Right lobe of liver (tissue), 6 donors: Measurements from ENCODE around the gene BRK1. TPM values are rescaled to one million over a fixed set of nuclear protein-coding genes. Genes with fewer than 3 reads are reported as not detected.
"Not testable (repeated sequence)": the region's sequence is repeated elsewhere in the genome, so short reads cannot be mapped to it uniquely, and the experiment has no call there.

ENCODE experiments used
- ATAC-seq, 4 donors: fragments of 200-7000 bp; cut with Tn5 transposase; one replicate each; pipeline ENCODE4 v1.9.1; 2020; ENCODE audit warnings: mild to moderate bottlenecking in 4 of 4, moderate library complexity in 4 of 4
- DNase-seq, 3 donors: peaks; one replicate each; pipeline ENCODE4 v3.0.0-alpha.2; 2020
- H3K27ac ChIP-seq, 3 donors: fragments of 200-600 bp; one replicate each; pipeline ENCODE4 v1.8.0; 2022
- H3K27me3 ChIP-seq, 2 donors: fragments of 200-600 bp; one replicate each; pipeline ENCODE4 v1.8.0; 2022
- H3K36me3 ChIP-seq, 4 donors: fragments of 200-600 bp; sonication (generic) in 1 of 4; one replicate each; pipeline versions ENCODE4 v1.5.1 to v1.8.0; 2017 to 2022; ENCODE audit warnings: control low read depth in 1 of 4
- H3K4me1 ChIP-seq, 4 donors: fragments of 200-600 bp; sonication (generic) in 1 of 4; one replicate each; pipeline versions ENCODE4 v1.5.1 to v1.8.0; 2017 to 2022; ENCODE audit warnings: control low read depth in 1 of 4
- H3K4me3 ChIP-seq, 3 donors: fragments of 200-600 bp; one replicate each; pipeline ENCODE4 v1.8.0; 2022
- H3K9me3 ChIP-seq, 4 donors: fragments of 200-600 bp; sonication (generic) in 1 of 4; one replicate each; pipeline versions ENCODE4 v1.5.1 to v1.8.0; 2017 to 2022; ENCODE audit warnings: control low read depth in 1 of 4
- POLR2A ChIP-seq: fragments of 450-650 bp; IDR thresholded peaks from one replicate; pipeline ENCODE4 v1.6.1; 2017; ENCODE audit warnings: antibody characterized with exemption, mild to moderate bottlenecking
- WGBS: methylation state at CpG from one replicate; pipeline ENCODE4 v1.1.6; 2018; ENCODE audit warnings: low coverage, low lambda C conversion rate; ENCODE audit not compliant: insufficient coverage; ENCODE audit errors: missing lambda C conversion rate; 5-methylcytosine and 5-hydroxymethylcytosine counted together
- intact Hi-C, 2 donors: fragments of 100-400 bp; cut with DNase I; formaldehyde crosslinking; loops; one replicate each; pipeline versions ENCODE4 v1.11.2 to v1.14.1; 2022
- long read RNA-seq: library from polyadenylated mRNA; unstranded; transcript quantifications from one replicate; pipeline ENCODE4 v2.0.0, GENCODE V29; 2019
- total RNA-seq, 6 experiments: library from RNA; depleted of rRNA in 2 of 6; stranded (reverse); fragments of >200 nt in 2 of 6; fragmentation: NEBNext Ultra II Directional in 3 of 6; extraction: Animal tissue kit (Norgen Biotek cat#: 25700) in 3 of 6; gene quantifications; one replicate each; pipeline versions ENCODE4 v1.1.0 to v1.2.4, GENCODE V29; 2016 to 2023
- TF ChIP-seq, protein P1 (sequence below), 4 donors: fragments of 200-600 bp in 3 of 4; fragments of 450-650 bp in 1 of 4; IDR thresholded peaks; one replicate each; pipeline versions ENCODE4 v1.5.1 to v1.8.0; 2016 to 2022; ENCODE audit warnings: antibody characterized with exemption in 4 of 4, mild to moderate bottlenecking in 2 of 4
- donor health status: DM: no; HTN: yes; CAD: no.
- donor health status: DM: no; HTN: no; CAD: no.
- donor health status: DM: no; HTN: no; CAD: no.
- donor health status: DM: no; HTN: yes; CAD: no.
- donor health status: DM: no; HTN: yes; CAD: no.

The BRK1 gene
- total RNA-seq: 10 to 100 TPM; 41.2 to 55.3 (median 42.7) TPM
- long read RNA-seq, transcript BRK1-201 (3 exons, 1,233 nt): major isoform, 33 of 37 reads
- long read RNA-seq, partial matches to known transcripts: 2 of 37 reads
- long read RNA-seq, other reads (novel, unspliced or antisense): 2 of 37 reads

DNA sequence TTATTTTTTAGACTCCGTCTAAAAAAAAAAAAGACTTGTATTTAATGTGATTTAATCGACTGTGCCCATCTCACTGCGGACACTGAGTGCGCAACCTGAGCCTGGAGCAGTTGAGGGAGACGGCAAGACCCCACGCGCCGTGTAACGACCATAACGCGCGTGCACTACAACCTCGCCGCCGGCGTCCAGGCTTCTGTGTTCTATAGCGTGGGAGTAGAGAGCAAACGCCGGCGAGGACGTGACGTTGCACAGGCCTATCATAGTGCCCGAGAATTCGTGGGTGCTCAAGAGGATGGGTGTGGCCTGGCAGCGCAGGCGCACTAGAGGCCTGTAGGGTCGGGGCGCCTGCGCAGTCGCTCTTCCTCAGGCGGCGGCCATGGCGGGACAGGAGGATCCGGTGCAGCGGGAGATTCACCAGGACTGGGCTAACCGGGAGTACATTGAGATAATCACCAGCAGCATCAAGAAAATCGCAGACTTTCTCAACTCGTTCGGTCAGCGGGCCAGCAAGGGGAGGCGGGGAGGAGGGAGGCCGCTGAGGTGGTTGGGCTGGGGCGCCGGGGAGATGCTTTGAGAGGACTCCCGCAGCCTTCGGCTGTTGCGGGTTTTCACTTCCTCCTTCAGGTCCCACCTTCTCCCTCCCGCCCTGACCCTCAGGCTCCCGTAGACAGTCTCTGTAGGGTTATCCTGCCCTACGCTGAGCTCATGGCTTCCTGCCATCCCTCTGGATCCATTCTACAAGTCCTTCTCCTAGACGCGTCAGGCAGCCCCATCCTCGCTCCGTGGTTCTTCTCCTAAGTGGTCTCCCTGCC is at the start of gene BRK1:
Gene BRK1 (plus strand): TSS at position 350 of the 812 bp plus-strand sequence. CDS start 27 bp downstream, at position 377.
- ATAC-seq (peak; percentile 99 to 100 (median 100)), DNase-seq (peak; percentile 96)
- under 1% methylated on average over 33 of the region's 54 CpGs for WGBS
- Histone ChIP-seq H3K4me1 (peaks cover 0 to 18% (median 4%) of the 10 kb centered on the region in 4 donors), H3K9me3 (no peaks in the 10 kb centered on the region), H3K27me3 (no peaks in the 10 kb centered on the region), H3K4me3 (peak within 1 kb of the TSS; percentile 88 to 99 (median 96)), H3K36me3 (no peaks in the 10 kb centered on the region), H3K27ac (peak within 1 kb of the TSS in 2 of 3 donors; percentile 63 to 64)
- intact Hi-C loops: no loop called here
- TF ChIP-seq, protein P1, sequence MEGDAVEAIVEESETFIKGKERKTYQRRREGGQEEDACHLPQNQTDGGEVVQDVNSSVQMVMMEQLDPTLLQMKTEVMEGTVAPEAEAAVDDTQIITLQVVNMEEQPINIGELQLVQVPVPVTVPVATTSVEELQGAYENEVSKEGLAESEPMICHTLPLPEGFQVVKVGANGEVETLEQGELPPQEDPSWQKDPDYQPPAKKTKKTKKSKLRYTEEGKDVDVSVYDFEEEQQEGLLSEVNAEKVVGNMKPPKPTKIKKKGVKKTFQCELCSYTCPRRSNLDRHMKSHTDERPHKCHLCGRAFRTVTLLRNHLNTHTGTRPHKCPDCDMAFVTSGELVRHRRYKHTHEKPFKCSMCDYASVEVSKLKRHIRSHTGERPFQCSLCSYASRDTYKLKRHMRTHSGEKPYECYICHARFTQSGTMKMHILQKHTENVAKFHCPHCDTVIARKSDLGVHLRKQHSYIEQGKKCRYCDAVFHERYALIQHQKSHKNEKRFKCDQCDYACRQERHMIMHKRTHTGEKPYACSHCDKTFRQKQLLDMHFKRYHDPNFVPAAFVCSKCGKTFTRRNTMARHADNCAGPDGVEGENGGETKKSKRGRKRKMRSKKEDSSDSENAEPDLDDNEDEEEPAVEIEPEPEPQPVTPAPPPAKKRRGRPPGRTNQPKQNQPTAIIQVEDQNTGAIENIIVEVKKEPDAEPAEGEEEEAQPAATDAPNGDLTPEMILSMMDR (IDR thresholded peaks at IDR 0.05): no peak
- peak; percentile 98 for TF ChIP-seq POLR2A

DNA sequence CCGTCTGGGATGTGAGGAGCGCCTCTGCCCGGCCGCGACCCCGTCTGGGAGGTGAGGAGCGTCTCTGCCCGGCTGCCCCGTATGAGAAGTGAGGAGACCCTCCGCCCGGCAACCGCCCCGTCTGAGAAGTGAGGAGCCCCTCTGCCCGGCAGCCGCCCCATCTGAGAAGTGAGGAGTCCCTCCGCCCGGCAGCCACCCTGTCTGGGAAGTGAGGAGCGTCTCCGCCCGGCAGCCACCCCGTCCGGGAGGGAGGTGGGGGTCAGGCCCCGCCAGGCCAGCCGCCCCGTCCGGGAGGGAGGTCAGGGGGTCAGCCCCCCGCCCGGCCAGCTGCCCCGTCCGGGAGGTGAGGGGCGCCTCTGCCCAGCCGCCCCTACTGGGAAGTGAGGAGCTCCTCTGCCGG is 45.4 kb upstream of the BRK1 start:
- H3K4me3 ChIP-seq, ATAC-seq, DNase-seq, H3K27ac ChIP-seq, H3K9me3 ChIP-seq, intact Hi-C loops, H3K4me1 ChIP-seq, H3K36me3 ChIP-seq, H3K27me3 ChIP-seq: not testable (repeated sequence)
- no CpG with 5 or more reads among the region's 33 CpGs for WGBS

DNA sequence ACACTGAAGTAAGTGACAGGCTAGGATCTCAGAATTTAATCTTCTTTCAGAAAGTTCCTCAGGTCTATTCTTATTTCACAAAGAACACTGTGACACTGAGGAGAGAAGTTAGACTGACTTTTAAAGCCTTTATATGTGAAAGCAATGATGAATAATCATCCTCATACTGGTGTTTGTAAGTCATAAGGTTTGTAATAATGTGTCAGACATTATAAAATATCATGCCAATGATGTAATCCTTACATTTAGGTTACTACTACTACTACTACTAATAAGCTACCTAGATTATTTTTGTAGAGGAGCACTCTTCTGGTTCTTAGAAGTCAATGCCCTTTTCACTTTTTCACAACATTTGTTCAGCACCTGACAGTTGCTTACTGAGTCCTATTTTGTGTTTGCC is 40.8 kb upstream of the BRK1 start:
- intact Hi-C loops: no loop called here
- Histone ChIP-seq H3K27me3 (no peaks in the 10 kb centered on the region), H3K4me3 (no peak overlapping the region), H3K27ac (no peak overlapping the region), H3K36me3 (no peaks in the 10 kb centered on the region), H3K9me3 (no peaks in the 10 kb centered on the region), H3K4me1 (no peaks in the 10 kb centered on the region)
- TF ChIP-seq, protein P1 (IDR thresholded peaks at IDR 0.05): no peak
- TF ChIP-seq POLR2A: no peak
- DNase-seq (no peak), ATAC-seq (no peak)

DNA sequence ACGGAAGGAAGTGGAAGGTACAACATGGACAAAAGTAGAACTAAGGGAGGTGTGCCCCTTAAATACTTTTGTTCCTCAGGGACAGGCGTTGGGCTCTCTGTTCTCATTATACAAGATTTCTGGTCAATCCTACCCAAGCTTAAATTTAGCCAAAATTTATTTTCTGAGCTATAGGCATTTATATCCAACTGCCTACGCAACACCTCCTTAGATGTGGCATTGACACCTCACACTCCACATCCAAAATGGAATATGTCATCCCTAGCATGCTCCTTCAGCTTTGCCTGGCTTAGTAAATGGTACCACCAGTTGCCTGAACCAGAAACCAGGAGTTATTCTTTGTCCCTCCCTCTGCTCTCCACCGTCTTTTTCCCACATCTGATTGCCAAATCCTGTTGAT is 33.6 kb upstream of the BRK1 start:
- DNase-seq (no peak), ATAC-seq (no peak)
- 86% methylated on average over 3 of the region's 4 CpGs for WGBS
- Histone ChIP-seq H3K9me3 (no peaks in the 10 kb centered on the region), H3K27me3 (no peaks in the 10 kb centered on the region), H3K27ac (no peak overlapping the region), H3K36me3 (no peaks in the 10 kb centered on the region), H3K4me1 (no peaks in the 10 kb centered on the region), H3K4me3 (no peak overlapping the region)
- intact Hi-C loops: no loop called here
- TF ChIP-seq, protein P1 (IDR thresholded peaks at IDR 0.05): no peak
- no peak for TF ChIP-seq POLR2A

DNA sequence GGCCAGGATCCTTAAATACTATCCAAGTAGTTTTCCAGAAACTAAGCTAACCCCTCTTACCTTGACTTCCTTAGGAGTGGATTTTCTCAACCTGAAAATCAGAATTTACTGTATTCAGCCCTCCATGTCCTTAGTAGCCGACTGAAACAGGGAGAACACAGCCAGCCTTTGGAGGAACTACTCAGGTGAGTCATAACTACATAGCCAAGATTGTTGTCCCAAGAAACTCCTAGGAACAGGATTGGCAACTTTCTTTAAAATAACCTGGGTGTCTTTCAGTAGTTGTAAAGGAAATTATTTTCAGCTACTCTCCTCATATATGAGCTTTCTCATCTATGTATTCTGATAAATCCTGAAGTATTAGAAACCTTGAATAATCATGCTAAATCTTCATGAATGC is 29.7 kb upstream of the BRK1 start:
- intact Hi-C loops: no loop called here
- ATAC-seq: no peak
- H3K4me1 ChIP-seq: no peaks in the 10 kb centered on the region
- no peak for TF ChIP-seq POLR2A
- TF ChIP-seq, protein P1 (IDR thresholded peaks at IDR 0.05): no peak
- H3K27ac ChIP-seq: no peak overlapping the region
- H3K4me3 ChIP-seq: no peak overlapping the region
- H3K27me3 ChIP-seq: no peaks in the 10 kb centered on the region
- 100% methylated on average over 1 of the region's 1 CpG for WGBS
- H3K36me3 ChIP-seq: no peaks in the 10 kb centered on the region
- H3K9me3 ChIP-seq: no peaks in the 10 kb centered on the region
- no peak for DNase-seq
